SK-N-SH (cell line): ENCODE results near the gene ATP6V1B1. TPM values are rescaled to one million over a fixed set of nuclear protein-coding genes. Genes with fewer than 3 reads are reported as not detected.

Experiments
- CTCF ChIA-PET: fragments of 300-600, 350-600 bp; formaldehyde crosslinking; extraction: SDS; loops from one replicate; lab custom pipeline; 2021; lab: Yijun Ruan, JAX
- POLR2A ChIA-PET: fragments of 350-600 bp; sonication (Branson Sonifier 250); formaldehyde crosslinking; extraction: SDS; loops from one replicate; lab custom pipeline; 2020; ENCODE audit warnings: antibody characterized with exemption, inconsistent platforms; lab: Yijun Ruan, JAX
- DNase-seq: peaks from one replicate; pipeline ENCODE4 v3.0.0; 2012
- H2AFZ ChIP-seq: fragments of 200-600 bp; sonication (generic); 2 replicates; pipeline ENCODE4 v1.8.1; 2016; ENCODE audit warnings: antibody characterized with exemption, mild to moderate bottlenecking, low read depth
- H3F3A ChIP-seq: fragments of 200-600 bp; sonication (generic); replicated peaks from 2 replicates; pipeline ENCODE3; 2016; ENCODE audit warnings: antibody characterized with exemption, mild to moderate bottlenecking; ENCODE audit not compliant: insufficient read depth
- H3K27ac ChIP-seq, 2 experiments: fragments of 200-500 bp in 1 of 2; fragments of 200-600 bp in 1 of 2; sonication (Bioruptor generic) in 1 of 2; sonication (generic), shearing (Covaris generic) in 1 of 2; 2 replicates each; pipeline versions ENCODE4 v1.5.1 to v1.6.1; 2014 to 2016; ENCODE audit warnings: low read depth in 2 of 2, inconsistent platforms in 1 of 2, low read length in 1 of 2, mild to moderate bottlenecking in 1 of 2, mixed read lengths in 1 of 2
- H3K27me3 ChIP-seq: fragments of 200-600 bp; sonication (generic), shearing (Covaris generic); 2 replicates; pipeline ENCODE4 v1.6.1; 2016; ENCODE audit warnings: mixed run types; ENCODE audit not compliant: insufficient read depth
- H3K36me3 ChIP-seq, 2 experiments: fragments of 200-500 bp in 1 of 2; fragments of 200-600 bp in 1 of 2; sonication (Bioruptor generic) in 1 of 2; sonication (generic) in 1 of 2; replicated peaks in 1 of 2; 2 replicates each; pipeline versions ENCODE3 to v1.5.1; 2014 to 2016; ENCODE audit warnings: low read length in 1 of 2, mild to moderate bottlenecking in 1 of 2; ENCODE audit not compliant: insufficient read depth in 2 of 2, control insufficient read depth in 1 of 2
- H3K4me1 ChIP-seq, 2 experiments: fragments of 200-500 bp in 1 of 2; fragments of 200-600 bp in 1 of 2; sonication (Bioruptor generic) in 1 of 2; sonication (generic), shearing (Covaris generic) in 1 of 2; 2 replicates each; pipeline versions ENCODE4 v1.5.1 to v1.6.1; 2014 to 2016; ENCODE audit warnings: low read depth in 1 of 2, low read length in 1 of 2, mixed run types in 1 of 2; ENCODE audit not compliant: insufficient read depth in 2 of 2, control insufficient read depth in 1 of 2
- H3K4me2 ChIP-seq: fragments of 200-600 bp; sonication (generic), shearing (Covaris generic); 2 replicates; pipeline ENCODE4 v1.6.1; 2017; ENCODE audit warnings: mixed run types
- H3K4me3 ChIP-seq, 2 experiments: fragments of 200-500 bp in 1 of 2; fragments of 200-600 bp in 1 of 2; sonication (Bioruptor generic) in 1 of 2; sonication (generic), shearing (Covaris generic) in 1 of 2; 2 replicates each; pipeline versions ENCODE4 v1.5.1 to v1.8.1; 2014 to 2016; ENCODE audit warnings: low read depth in 2 of 2, inconsistent platforms in 1 of 2, low read length in 1 of 2, mild to moderate bottlenecking in 1 of 2, mixed read lengths in 1 of 2, moderate library complexity in 1 of 2
- H3K79me2 ChIP-seq: fragments of 200-600 bp; sonication (generic); 2 replicates; pipeline ENCODE4 v1.8.1; 2017; ENCODE audit warnings: mild to moderate bottlenecking; ENCODE audit not compliant: insufficient read depth
- H3K9ac ChIP-seq: fragments of 200-600 bp; sonication (generic); 2 replicates; pipeline ENCODE4 v1.6.1; 2017; ENCODE audit warnings: mixed run types
- H3K9me2 ChIP-seq: fragments of 200-600 bp; sonication (generic); 2 replicates; pipeline ENCODE4 v1.6.1; 2017; ENCODE audit warnings: mixed run types
- H3K9me3 ChIP-seq: fragments of 200-600 bp; sonication (generic); 2 replicates; pipeline ENCODE4 v1.6.1; 2017; ENCODE audit warnings: mixed run types, mild to moderate bottlenecking, moderate library complexity
- H4K20me1 ChIP-seq: fragments of 200-600 bp; sonication (generic); 2 replicates; pipeline ENCODE4 v1.6.1; 2017; ENCODE audit warnings: mild to moderate bottlenecking, mixed run types; ENCODE audit not compliant: insufficient read depth
- CHD2 ChIP-seq: fragments of 150-350 bp; IDR thresholded peaks from 2 replicates; pipeline ENCODE4 v1.6.1; 2018; ENCODE audit warnings: low read length; ENCODE audit not compliant: partially characterized antibody
- ELF1 ChIP-seq: IDR thresholded peaks from 2 replicates; pipeline ENCODE4 v1.4.0; 2012
- EZH2phosphoT487 ChIP-seq: fragments of 200-600 bp; sonication (generic); IDR thresholded peaks from 2 replicates; pipeline ENCODE4 v1.6.1; 2017; ENCODE audit warnings: low read depth, mixed run types, mild to moderate bottlenecking, antibody characterized with exemption, moderate library complexity, borderline replicate concordance
- FOXJ3 ChIP-seq: sonication (generic); formaldehyde crosslinking; IDR thresholded peaks from 2 replicates; pipeline ENCODE4 v1.5.1; 2020; ENCODE audit warnings: mild to moderate bottlenecking, missing genetic modification reagents
- GABPA ChIP-seq: IDR thresholded peaks from 2 replicates; pipeline ENCODE4 v1.4.0; 2012; ENCODE audit warnings: low read depth, mild to moderate bottlenecking
- GATA2 ChIP-seq: sonication (generic); formaldehyde crosslinking; IDR thresholded peaks from 2 replicates; pipeline ENCODE4 v1.5.0; 2020; ENCODE audit warnings: mild to moderate bottlenecking, missing genetic modification reagents
- JUND ChIP-seq: IDR thresholded peaks from 2 replicates; pipeline ENCODE4 v1.4.0; 2012
- MAX ChIP-seq: IDR thresholded peaks from 2 replicates; pipeline ENCODE4 v1.4.0; 2012; ENCODE audit warnings: low read depth
- NRF1 ChIP-seq: IDR thresholded peaks from 2 replicates; pipeline ENCODE4 v1.6.1; 2012; ENCODE audit warnings: low read depth, mild to moderate bottlenecking, low read length
- PBX3 ChIP-seq: IDR thresholded peaks from 2 replicates; pipeline ENCODE4; 2012
- POLR2AphosphoS5 ChIP-seq: IDR thresholded peaks from 2 replicates; pipeline ENCODE4 v1.6.1; 2012; ENCODE audit warnings: low read depth, low read length
- RCOR1 ChIP-seq: fragments of 150-350 bp; IDR thresholded peaks from 2 replicates; pipeline ENCODE4 v1.6.1; 2017; ENCODE audit warnings: antibody characterized with exemption, low read length
- RFX5 ChIP-seq: IDR thresholded peaks from 2 replicates; pipeline ENCODE4 v1.6.1; 2012; ENCODE audit warnings: mild to moderate bottlenecking, improper control_type of control experiment, low read length
- TEAD4 ChIP-seq: IDR thresholded peaks from 2 replicates; pipeline ENCODE4 v1.4.0; 2012; ENCODE audit warnings: mild to moderate bottlenecking, borderline replicate concordance; ENCODE audit not compliant: insufficient read depth
- YY1 ChIP-seq: IDR thresholded peaks from 2 replicates; pipeline ENCODE4 v1.4.0; 2012; ENCODE audit warnings: low read depth, mild to moderate bottlenecking
- WGBS: methylation state at CpG from one replicate; pipeline ENCODE4 v1.1.6; 2017; ENCODE audit warnings: low lambda C conversion rate; 5-methylcytosine and 5-hydroxymethylcytosine counted together
- polyA plus RNA-seq, 3 experiments: library from polyadenylated mRNA; depleted of rRNA; stranded (reverse); fragments of >200 nt; gene quantifications; 2 replicates each; pipeline ENCODE4 v1.2.3, GENCODE V29; 2012
- TF ChIP-seq, protein P1 (sequence below): IDR thresholded peaks from 2 replicates; pipeline ENCODE4 v1.6.1; 2012; ENCODE audit warnings: mild to moderate bottlenecking, low read depth, low read length, moderate library complexity
- TF ChIP-seq, protein P2 (sequence below): IDR thresholded peaks from 2 replicates; pipeline ENCODE4 v1.4.0; 2012; ENCODE audit warnings: low read depth, borderline replicate concordance

ATP6V1B1 gene
- polyA plus RNA-seq, 1 of the 3 experiments (the other 2 are of a cell fraction), result 4.9 TPM

DNA sequence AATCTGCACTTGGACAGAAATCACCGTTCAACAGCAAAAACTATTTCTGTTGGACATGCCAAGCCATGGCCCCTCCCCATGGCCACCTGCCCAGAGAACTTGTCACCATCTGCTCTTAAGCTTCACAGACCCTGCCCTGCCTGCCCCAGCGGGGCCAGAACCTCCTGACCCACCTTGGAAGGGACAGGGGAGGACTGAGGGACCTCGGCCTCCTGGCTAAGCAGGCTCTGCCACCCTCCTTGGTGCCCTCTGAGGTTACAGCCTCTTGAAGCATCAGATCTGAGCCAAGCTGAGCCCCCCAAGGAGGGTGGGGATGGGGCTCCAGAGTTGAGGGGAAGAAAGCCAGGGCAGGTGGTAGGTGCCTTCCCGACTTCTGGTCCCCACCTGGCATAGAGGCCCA lies 52.5 kb downstream of the ATP6V1B1 start:
- CTCF ChIA-PET, result no interaction called here
- Histone ChIP-seq H3K9me2 (no peaks in the 10 kb centered on the region), H3K27me3 (no peaks in the 10 kb centered on the region)

DNA sequence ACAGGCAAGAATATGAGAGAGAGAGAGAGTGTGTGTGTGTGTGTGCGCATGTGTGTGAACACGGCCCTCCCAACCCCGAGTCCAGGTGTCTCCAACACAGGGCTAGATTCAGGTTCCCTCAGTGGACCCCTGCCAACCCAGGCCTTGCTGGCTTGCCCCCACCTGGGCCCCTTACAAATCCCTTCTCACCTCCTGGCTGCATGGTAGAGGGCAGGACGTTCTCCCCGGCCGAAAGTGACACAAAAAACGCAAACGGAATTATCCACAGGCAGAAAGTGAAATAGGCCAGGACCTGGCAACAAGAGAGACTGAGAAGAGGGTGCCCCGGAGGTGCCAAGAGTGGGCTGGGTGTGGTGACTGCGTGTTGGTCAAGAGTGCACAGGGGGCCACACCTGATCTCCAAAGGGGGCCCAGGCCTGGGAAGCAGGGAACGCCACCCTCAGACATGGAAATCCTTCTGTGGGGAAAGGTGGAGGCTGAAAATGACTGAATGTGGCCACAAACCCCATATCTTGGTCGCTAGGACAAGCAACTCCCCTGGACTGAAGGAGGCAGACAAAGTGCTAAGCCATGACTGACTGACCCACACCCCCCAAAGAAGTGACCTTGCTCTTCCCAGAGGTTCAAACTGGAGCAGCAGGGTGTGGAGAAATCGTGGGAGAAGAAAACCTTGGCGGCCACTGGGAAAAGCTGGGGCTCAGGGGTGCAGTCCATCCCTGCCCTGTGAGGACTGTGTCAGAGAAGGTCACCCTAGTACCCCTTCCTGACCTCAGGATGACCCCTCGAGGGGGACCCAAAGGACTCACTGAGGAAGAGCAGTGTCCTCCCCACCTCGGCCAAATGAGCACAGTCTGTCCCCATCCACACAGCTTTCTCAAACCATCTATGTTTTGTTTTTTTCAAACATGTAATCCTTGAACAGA lies 53.3 kb downstream of the ATP6V1B1 start:
- Histone ChIP-seq H3K4me3 (no peak overlapping the region), H3K4me2 (no peak overlapping the region), H4K20me1 (peaks cover 6% of the 10 kb centered on the region; the same call in 1 of the 2 replicates), H3K27ac (no peak overlapping the region), H3K9me3 (no peaks in the 10 kb centered on the region), H3F3A (no peaks in the 10 kb centered on the region), H3K9ac (no peak overlapping the region), H2AFZ (no peak overlapping the region), H3K27me3 (no peaks in the 10 kb centered on the region), H3K79me2 (peaks cover 27% of the 10 kb centered on the region), H3K36me3 (peaks cover 5 to 63% of the 10 kb centered on the region in 2 experiments), H3K4me1 (peaks cover 9 to 13% of the 10 kb centered on the region in 2 experiments; a peak in 1 of 4 replicates), H3K9me2 (no peaks in the 10 kb centered on the region)
- WGBS, result 88% methylated on average over 13 of the region's 16 CpGs
- TF ChIP-seq NRF1 (no peak), RCOR1 (no peak), PBX3 (no peak), YY1 (no peak), GATA2 (CRISPR knock-in tag) (no peak), TEAD4 (no peak), ELF1 (no peak), RFX5 (no peak), JUND (no peak), MAX (no peak), EZH2phosphoT487 (no peak), POLR2AphosphoS5 (no peak)
- TF ChIP-seq, protein P1, sequence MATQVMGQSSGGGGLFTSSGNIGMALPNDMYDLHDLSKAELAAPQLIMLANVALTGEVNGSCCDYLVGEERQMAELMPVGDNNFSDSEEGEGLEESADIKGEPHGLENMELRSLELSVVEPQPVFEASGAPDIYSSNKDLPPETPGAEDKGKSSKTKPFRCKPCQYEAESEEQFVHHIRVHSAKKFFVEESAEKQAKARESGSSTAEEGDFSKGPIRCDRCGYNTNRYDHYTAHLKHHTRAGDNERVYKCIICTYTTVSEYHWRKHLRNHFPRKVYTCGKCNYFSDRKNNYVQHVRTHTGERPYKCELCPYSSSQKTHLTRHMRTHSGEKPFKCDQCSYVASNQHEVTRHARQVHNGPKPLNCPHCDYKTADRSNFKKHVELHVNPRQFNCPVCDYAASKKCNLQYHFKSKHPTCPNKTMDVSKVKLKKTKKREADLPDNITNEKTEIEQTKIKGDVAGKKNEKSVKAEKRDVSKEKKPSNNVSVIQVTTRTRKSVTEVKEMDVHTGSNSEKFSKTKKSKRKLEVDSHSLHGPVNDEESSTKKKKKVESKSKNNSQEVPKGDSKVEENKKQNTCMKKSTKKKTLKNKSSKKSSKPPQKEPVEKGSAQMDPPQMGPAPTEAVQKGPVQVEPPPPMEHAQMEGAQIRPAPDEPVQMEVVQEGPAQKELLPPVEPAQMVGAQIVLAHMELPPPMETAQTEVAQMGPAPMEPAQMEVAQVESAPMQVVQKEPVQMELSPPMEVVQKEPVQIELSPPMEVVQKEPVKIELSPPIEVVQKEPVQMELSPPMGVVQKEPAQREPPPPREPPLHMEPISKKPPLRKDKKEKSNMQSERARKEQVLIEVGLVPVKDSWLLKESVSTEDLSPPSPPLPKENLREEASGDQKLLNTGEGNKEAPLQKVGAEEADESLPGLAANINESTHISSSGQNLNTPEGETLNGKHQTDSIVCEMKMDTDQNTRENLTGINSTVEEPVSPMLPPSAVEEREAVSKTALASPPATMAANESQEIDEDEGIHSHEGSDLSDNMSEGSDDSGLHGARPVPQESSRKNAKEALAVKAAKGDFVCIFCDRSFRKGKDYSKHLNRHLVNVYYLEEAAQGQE, result no peak
- TF ChIP-seq, protein P2, sequence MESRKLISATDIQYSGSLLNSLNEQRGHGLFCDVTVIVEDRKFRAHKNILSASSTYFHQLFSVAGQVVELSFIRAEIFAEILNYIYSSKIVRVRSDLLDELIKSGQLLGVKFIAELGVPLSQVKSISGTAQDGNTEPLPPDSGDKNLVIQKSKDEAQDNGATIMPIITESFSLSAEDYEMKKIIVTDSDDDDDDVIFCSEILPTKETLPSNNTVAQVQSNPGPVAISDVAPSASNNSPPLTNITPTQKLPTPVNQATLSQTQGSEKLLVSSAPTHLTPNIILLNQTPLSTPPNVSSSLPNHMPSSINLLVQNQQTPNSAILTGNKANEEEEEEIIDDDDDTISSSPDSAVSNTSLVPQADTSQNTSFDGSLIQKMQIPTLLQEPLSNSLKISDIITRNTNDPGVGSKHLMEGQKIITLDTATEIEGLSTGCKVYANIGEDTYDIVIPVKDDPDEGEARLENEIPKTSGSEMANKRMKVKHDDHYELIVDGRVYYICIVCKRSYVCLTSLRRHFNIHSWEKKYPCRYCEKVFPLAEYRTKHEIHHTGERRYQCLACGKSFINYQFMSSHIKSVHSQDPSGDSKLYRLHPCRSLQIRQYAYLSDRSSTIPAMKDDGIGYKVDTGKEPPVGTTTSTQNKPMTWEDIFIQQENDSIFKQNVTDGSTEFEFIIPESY, result no peak
- CTCF ChIA-PET, result interaction anchor here (0.9 to 1.3 kb wide), 3 partner anchors 11 to 41 kb away, joined by 3 to 4 read pairs (median 3); partner anchors contain the start of gene ANKRD53
- POLR2A ChIA-PET, result no interaction called here
- DNase-seq, result no peak

More for the DNA sequence above, 52.5 kb downstream of the ATP6V1B1 start:
- Histone ChIP-seq H3K79me2 (peaks cover 18% of the 10 kb centered on the region; the same call in 1 of the 2 replicates), H3K9me3 (no peaks in the 10 kb centered on the region), H3K9ac (no peak overlapping the region), H3K4me2 (no peak overlapping the region), H3F3A (no peaks in the 10 kb centered on the region), H4K20me1 (0 out of 2 replicates have a peak, but pooled peaks cover 2% of the 10 kb centered on the region), H3K36me3 (peaks cover 5 to 63% of the 10 kb centered on the region in 2 experiments), H3K4me1 (peaks cover 4 to 5% of the 10 kb centered on the region in 2 experiments; a peak in 1 of 4 replicates), H2AFZ (no peak overlapping the region), H3K4me3 (no peak overlapping the region), H3K27ac (no peak overlapping the region)
- TF ChIP-seq FOXJ3 (no peak), YY1 (no peak), CHD2 (no peak), GABPA (no peak)
- DNase-seq, result no peak
- POLR2A ChIA-PET, result no interaction called here
- WGBS, result 95% methylated on average over 4 of the region's 4 CpGs
